Liver (tissue), 3 donors: ENCODE measurements around the gene TMIE.

ENCODE experiments used
- CTCF ChIP-seq: fragments of 150-350 bp; IDR thresholded peaks from 2 replicates; pipeline ENCODE4 v1.5.1; 2017; ENCODE audit warnings: improper control_type of control experiment, low read depth, low read length; ENCODE audit not compliant: missing input control
- FOXA1 ChIP-seq: IDR thresholded peaks from 2 replicates; pipeline ENCODE4 v1.6.1; 2016; ENCODE audit warnings: antibody characterized with exemption
- HNF4A ChIP-seq, 2 donors: conservative IDR thresholded peaks; 2 replicates each; pipeline ENCODE4 v1.6.1; 2016; ENCODE audit warnings: antibody characterized with exemption in 2 of 2, mild to moderate bottlenecking in 2 of 2
- JUND ChIP-seq, 2 donors: IDR thresholded peaks; 2 replicates each; pipeline ENCODE4 v1.6.1; 2016; ENCODE audit warnings: antibody characterized with exemption in 2 of 2
- TAF1 ChIP-seq: conservative IDR thresholded peaks from 2 replicates; pipeline ENCODE4 v1.6.1; 2016; ENCODE audit warnings: antibody characterized with exemption, mild to moderate bottlenecking
- donor health status: healthy.
- donor health status: healthy.

GRCh38 chr3:46703013-46703520, 1.9 kb downstream of the TMIE start:
- TF ChIP-seq HNF4A (conservative IDR thresholded peaks at IDR 0.05) (no peak), CTCF (no peak), FOXA1 (no peak), JUND (IDR thresholded peaks at IDR 0.05) (no peak), TAF1 (no peak)
